ENCODE data around the gene ZFYVE19.
A peak's percentile ranks its signal among the peaks of the same experiment; 100 is the strongest.

ZFYVE19 gene

GRCh38 chr15:40775740-40776536, 31.0 kb upstream of the ZFYVE19 start:
- DNase-seq (ENCODE audit: low read depth in 2 of 2): no peak

- peak in 1 of 2 donors; percentile 61 for DNase-seq (ENCODE audit: low read depth in 2 of 2)
Observed at GRCh38 chr15:40776537-40777141, 30.2 kb upstream of the ZFYVE19 start.

GRCh38 chr15:40782609-40783227, 24.2 kb upstream of the ZFYVE19 start:
- peak; percentile 53 to 63 for DNase-seq (ENCODE audit: low read depth in 2 of 2)

- DNase-seq (ENCODE audit: low read depth in 2 of 2): no peak
Observed at GRCh38 chr15:40785164-40785563, 21.7 kb upstream of the ZFYVE19 start.

- DNase-seq (ENCODE audit: low read depth in 2 of 2): no peak
Observed at GRCh38 chr15:40785814-40786213, 21.1 kb upstream of the ZFYVE19 start.

- DNase-seq (ENCODE audit: low read depth in 2 of 2): peak; percentile 67 to 71
Observed at GRCh38 chr15:40787344-40787841, 19.5 kb upstream of the ZFYVE19 start.

- DNase-seq (ENCODE audit: low read depth in 2 of 2): no peak
Observed at GRCh38 chr15:40787991-40788390, 18.9 kb upstream of the ZFYVE19 start.

- no peak for DNase-seq (ENCODE audit: low read depth in 2 of 2)
Observed at GRCh38 chr15:40789119-40789518, 17.8 kb upstream of the ZFYVE19 start.

GRCh38 chr15:40789999-40790398, 16.9 kb upstream of the ZFYVE19 start:
- DNase-seq (ENCODE audit: low read depth in 2 of 2): no peak

GRCh38 chr15:40790718-40791117, 16.2 kb upstream of the ZFYVE19 start:
- DNase-seq (ENCODE audit: low read depth in 2 of 2): no peak

- DNase-seq (ENCODE audit: low read depth in 2 of 2): no peak
Observed at GRCh38 chr15:40792394-40792793, 14.5 kb upstream of the ZFYVE19 start.

GRCh38 chr15:40793216-40793989, 13.5 kb upstream of the ZFYVE19 start:
- no peak for DNase-seq (ENCODE audit: low read depth in 2 of 2)

GRCh38 chr15:40796041-40796440, 10.8 kb upstream of the ZFYVE19 start:
- DNase-seq (ENCODE audit: low read depth in 2 of 2): no peak

- DNase-seq (ENCODE audit: low read depth in 2 of 2): no peak
Observed at GRCh38 chr15:40796512-40796911, 10.4 kb upstream of the ZFYVE19 start.

GRCh38 chr15:40799523-40799922, 7.4 kb upstream of the ZFYVE19 start:
- DNase-seq (ENCODE audit: low read depth in 2 of 2): no peak

GRCh38 chr15:40803076-40803475, 3.8 kb upstream of the ZFYVE19 start:
- no peak for DNase-seq (ENCODE audit: low read depth in 2 of 2)

- no peak for DNase-seq (ENCODE audit: low read depth in 2 of 2)
Observed at GRCh38 chr15:40803688-40804087, 3.2 kb upstream of the ZFYVE19 start.

- DNase-seq (ENCODE audit: low read depth in 2 of 2): no peak
Observed at GRCh38 chr15:40806672-40807027, 239 bp upstream of the ZFYVE19 start.

GRCh38 chr15:40807888-40808461, 1.1 kb downstream of the ZFYVE19 start:
- no peak for DNase-seq (ENCODE audit: low read depth in 2 of 2)

- DNase-seq (ENCODE audit: low read depth in 2 of 2): no peak
Observed at GRCh38 chr15:40808861-40809450, 2.1 kb downstream of the ZFYVE19 start.

GRCh38 chr15:40812721-40813425, 6.0 kb downstream of the ZFYVE19 start:
- DNase-seq (ENCODE audit: low read depth in 2 of 2): no peak

All from stimulated activated CD8-positive, alpha-beta memory T cell treated with anti-CD3 and anti-CD28 coated beads, Interleukin-7, amount 100 ng/mL, for 4 hours (primary cell).